Uterus (tissue), 2 donors: Measurements from ENCODE around the gene ELF4.

Experiments
- POLR2A ChIP-seq, 2 donors: fragments of 450-650 bp; IDR thresholded peaks; one replicate each; pipeline ENCODE4 v1.6.1; 2016; ENCODE audit warnings: antibody characterized with exemption in 2 of 2, mild to moderate bottlenecking in 1 of 2, moderate library complexity in 1 of 2
- TF ChIP-seq, protein P1 (sequence below), 4 experiments: fragments of 200-600 bp in 2 of 4; fragments of 450-650 bp in 2 of 4; sonication (generic) in 2 of 4; IDR thresholded peaks; one replicate each; pipeline ENCODE4 v1.5.1; 2016 to 2019; ENCODE audit warnings: antibody characterized with exemption in 4 of 4, mild to moderate bottlenecking in 2 of 4, moderate library complexity in 1 of 4

DNA sequence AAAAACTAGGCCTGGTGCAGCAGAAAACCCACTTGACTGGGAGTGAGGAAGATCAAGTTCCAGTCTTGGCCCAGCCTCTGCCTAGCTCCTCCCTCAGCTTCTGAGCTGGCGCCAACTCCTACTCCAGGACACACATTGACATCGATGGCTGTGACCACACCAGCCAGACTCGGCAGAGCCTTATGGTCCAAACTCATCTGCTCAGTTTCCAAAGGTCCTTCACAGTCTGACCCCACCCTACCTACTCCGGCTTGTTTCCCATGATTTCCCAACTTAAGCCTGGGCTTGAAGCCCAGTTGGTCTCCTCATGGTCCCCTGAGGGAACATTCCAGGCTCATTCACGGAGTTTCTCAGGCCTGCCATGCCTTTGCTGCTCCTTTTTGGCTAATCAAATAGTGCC, 10.1 kb downstream of the ELF4 start:
- TF ChIP-seq, protein P1, sequence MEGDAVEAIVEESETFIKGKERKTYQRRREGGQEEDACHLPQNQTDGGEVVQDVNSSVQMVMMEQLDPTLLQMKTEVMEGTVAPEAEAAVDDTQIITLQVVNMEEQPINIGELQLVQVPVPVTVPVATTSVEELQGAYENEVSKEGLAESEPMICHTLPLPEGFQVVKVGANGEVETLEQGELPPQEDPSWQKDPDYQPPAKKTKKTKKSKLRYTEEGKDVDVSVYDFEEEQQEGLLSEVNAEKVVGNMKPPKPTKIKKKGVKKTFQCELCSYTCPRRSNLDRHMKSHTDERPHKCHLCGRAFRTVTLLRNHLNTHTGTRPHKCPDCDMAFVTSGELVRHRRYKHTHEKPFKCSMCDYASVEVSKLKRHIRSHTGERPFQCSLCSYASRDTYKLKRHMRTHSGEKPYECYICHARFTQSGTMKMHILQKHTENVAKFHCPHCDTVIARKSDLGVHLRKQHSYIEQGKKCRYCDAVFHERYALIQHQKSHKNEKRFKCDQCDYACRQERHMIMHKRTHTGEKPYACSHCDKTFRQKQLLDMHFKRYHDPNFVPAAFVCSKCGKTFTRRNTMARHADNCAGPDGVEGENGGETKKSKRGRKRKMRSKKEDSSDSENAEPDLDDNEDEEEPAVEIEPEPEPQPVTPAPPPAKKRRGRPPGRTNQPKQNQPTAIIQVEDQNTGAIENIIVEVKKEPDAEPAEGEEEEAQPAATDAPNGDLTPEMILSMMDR (IDR thresholded peaks at IDR 0.05) = no peak
- TF ChIP-seq POLR2A (IDR thresholded peaks at IDR 0.05) = no peak
